Anterior cingulate cortex (tissue), 58 donors: ENCODE results near the gene IL17REL.

ENCODE experiments used
- DNase-seq, 58 donors: peaks; one replicate each; lab custom pipeline; 2025; lab: John Stamatoyannopoulos, UW

IL17REL gene

DNA sequence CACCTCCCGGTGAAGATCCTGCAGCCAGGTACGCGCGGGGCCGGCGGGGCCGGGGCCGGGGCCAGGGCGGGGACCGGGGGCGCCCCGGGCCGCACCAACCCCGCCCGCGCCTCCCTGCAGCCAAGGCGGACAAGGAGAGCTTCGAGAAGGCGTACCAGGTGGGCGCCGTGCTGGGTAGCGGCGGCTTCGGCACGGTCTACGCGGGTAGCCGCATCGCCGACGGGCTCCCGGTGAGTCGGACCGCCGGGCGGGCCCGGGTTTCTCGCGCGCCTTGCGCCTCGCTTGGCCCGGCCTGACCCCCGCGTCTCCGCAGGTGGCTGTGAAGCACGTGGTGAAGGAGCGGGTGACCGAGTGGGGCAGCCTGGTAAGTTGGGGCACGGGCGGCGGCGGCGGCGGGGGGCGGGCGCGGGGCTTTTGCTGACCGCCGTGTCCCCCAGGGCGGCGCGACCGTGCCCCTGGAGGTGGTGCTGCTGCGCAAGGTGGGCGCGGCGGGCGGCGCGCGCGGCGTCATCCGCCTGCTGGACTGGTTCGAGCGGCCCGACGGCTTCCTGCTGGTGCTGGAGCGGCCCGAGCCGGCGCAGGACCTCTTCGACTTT lies 51.5 kb downstream of the IL17REL start:
- DNase-seq: peak in 1 of 58 donors; percentile 56

DNA sequence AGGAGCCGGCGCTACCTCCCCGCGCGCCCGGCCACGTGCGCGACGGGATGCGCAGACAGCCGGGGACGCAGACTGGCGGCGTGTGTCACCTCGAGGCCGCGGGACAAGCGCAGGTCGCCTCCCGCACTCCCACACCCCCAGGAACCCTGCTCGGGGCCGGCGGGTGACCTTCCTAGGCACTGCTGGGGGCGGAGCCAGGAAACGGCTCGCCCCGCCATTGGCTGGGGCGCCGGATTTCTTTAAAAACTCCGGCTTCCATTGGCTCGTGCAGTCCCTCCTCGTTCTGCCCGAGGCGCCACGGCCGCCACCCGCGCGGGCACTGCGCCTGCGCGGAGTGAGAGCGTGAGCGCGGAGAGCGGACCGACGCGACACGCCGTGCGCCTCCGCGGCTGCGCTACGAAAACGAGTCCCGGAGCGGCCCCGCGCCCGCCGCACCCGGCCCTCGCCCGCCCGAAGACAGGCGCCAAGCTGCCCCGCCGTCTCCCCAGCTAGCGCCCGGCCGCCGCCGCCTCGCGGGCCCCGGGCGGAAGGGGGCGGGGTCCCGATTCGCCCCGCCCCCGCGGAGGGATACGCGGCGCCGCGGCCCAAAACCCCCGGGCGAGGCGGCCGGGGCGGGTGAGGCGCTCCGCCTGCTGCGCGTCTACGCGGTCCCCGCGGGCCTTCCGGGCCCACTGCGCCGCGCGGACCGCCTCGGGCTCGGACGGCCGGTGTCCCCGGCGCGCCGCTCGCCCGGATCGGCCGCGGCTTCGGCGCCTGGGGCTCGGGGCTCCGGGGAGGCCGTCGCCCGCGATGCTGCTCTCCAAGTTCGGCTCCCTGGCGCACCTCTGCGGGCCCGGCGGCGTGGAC lies 52.2 kb downstream of the IL17REL start, which contains the start of gene PIM3:
Gene PIM3 (plus strand): TSS at position 614 of the 846 bp plus-strand sequence. CDS start 176 bp downstream, at position 790.
- DNase-seq: peak; percentile 57 to 96 (median 91)

DNA sequence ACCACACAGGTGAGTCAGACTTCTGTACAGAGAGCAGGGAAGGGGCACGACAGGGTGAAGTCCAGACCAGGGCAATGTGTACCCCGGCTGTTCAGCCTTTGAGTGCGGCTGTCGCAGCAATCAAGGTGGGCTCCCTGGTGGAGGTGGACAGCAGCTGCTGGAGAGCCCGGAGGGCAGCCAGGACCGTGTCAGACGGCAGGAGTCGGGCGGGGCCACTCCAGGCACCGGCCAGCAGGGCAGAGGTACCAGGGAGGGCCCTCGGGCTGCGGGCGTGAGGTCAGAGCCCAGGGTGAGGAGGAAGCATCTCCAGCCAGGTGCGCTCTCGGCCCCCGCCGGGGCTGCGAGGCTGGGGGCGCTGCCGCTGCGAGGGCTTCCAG lies 52.8 kb downstream of the IL17REL start:
- DNase-seq: peak in 2 of 58 donors; percentile 58 to 79

DNA sequence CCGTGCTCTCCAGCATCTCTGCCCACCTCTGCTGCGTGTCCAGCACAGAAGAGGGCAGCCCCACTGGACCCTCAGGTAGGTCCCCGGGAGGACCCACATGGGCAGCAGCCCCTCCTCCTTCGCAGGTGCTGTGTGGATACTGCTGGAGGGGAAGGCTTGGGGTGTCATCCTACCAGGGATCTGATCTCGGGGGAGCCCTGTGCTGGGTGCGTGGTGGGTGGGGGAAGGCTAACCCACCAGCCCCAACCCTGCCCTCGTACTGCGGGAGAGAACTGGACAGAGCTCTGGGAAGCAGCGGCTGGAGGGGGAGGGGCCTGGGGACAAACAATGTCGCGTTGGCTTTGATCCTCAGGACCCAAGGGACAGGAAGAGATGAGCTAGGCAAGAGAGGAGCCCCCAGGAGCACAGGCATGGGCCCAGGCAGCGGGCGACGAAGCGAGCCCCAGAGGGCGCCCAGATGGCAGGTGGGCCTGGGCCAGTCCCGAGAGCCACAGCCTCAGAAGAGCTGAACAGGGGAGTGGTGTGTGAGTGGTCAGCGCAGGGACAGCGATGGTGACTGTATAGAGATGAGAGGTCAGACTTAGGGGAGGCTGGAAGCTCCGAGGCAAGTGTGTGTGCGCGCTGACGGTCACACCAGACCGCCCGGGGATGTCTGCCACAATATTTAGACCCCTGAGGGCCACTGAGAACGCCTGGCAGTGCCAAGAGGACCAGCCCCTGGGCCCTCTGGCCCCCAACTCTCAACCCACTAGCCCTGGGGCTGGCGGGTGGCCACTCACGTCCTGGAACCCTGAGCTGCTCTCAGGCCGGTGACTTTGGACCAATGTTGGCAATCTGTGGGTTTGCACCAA lies 53.4 kb downstream of the IL17REL start:
- DNase-seq: no peak

DNA sequence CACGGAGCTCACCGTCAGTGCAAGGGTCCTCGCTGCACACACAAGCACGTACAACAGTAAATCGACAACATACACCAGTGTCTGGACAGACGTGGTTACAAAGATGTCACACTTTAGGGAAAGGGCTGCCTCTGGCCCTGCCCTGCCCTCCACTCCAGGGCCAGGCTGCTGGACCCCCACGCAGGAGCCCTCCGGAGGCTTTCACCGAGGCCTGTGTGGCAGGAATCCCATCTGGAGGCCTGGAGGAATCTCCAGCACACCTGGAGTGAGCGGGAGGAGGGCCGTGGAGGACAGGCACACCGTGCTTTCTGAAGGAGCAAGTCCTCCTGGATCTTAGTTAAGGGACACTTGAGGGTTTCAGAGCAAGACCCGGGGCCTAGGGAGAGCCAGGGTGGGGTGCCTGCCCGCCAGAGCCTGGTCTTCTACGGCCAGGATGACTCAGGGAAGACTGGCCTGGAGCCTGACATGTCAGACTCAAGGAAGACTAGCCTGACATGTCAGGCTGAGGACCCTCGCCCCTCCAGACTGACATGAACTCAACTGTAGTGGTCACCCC lies 54.1 kb downstream of the IL17REL start:
- no peak for DNase-seq

DNA sequence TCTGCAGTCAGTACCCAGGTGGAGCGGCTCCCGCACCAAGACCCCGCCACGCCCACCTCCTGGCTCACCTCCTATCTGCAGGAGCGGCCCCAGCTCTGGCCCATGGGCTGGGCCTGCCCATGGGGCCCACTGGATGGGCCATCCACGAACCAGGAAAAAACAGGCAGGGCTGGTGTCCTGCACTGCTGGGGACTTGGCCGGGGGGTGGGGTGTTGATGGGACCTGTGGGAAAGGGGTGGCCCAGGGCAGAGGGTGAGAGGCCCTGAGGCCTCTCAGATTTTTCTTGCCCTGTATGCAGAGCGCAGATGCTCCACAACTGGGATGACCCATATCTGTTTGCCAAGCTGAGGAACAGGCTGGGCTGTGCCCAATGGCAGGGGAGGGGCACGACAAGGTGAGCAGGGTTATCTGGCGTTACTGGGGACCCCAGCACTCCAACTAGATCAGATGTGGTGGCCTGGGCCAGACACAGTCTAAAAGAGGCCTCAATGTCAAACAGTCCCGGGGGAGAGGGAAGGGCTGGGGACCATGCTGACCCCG lies 54.7 kb downstream of the IL17REL start:
- DNase-seq: no peak

DNA sequence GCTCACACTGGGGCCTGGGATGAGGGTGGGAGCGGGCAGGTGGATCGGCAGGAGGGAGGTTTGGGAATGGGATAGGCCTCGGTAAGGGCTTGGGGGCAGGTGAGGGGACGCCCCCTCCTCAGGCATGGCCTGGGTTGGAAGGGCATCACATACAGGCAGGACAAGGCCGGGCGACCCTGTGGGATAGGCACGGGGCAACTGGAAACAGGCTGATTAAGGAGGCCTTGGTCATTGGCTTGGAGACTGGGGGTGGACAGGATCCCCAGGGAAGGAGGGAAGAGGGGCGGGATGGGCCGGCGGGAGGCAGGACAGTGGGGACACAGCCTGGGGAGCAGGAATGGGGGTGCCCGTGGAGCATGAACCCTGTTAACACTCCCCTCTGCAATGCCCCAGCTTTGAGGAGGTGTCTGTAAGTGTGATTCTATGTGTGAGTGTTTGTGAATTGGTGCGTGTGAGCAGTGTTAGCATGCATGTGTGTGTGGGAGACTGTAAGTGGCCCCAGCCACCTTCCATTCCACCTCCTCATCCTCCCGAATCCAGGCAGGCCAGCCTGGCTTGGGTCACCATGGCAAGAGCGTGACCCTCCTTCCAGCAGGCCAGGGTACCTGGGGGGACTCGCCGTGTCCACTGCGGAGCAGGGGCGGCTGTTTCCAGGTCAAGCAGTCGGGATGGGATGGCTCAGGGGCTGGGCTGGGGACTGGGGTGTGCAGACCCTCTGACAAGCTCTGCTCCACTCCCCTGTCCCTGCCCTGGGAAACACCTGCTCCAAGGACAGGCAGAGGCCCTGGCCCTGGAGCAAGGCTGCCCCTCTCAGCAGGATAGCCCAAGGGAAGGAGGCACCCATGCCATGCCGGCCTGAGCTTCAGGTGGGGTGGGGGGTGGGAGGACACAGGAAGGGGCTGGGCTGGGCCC lies 55.4 kb downstream of the IL17REL start:
- no peak for DNase-seq

DNA sequence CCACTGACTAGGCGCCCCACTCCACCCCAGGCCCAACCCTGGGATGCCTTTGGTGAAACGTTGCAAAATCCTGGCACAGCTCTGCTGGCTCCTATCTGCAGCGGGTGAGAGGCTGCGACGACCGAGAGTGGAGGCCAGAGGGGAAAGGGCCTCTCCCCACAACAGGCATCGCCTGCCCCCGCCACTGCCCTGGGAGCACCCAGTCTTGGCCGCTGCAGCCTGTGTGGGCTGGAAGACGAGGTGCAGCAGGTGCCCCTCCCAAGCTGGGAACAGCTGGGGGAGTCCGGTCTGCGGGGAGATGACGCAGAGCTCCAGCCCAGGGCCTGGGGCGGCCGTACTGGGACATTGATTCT lies 56.2 kb downstream of the IL17REL start:
- DNase-seq: no peak

DNA sequence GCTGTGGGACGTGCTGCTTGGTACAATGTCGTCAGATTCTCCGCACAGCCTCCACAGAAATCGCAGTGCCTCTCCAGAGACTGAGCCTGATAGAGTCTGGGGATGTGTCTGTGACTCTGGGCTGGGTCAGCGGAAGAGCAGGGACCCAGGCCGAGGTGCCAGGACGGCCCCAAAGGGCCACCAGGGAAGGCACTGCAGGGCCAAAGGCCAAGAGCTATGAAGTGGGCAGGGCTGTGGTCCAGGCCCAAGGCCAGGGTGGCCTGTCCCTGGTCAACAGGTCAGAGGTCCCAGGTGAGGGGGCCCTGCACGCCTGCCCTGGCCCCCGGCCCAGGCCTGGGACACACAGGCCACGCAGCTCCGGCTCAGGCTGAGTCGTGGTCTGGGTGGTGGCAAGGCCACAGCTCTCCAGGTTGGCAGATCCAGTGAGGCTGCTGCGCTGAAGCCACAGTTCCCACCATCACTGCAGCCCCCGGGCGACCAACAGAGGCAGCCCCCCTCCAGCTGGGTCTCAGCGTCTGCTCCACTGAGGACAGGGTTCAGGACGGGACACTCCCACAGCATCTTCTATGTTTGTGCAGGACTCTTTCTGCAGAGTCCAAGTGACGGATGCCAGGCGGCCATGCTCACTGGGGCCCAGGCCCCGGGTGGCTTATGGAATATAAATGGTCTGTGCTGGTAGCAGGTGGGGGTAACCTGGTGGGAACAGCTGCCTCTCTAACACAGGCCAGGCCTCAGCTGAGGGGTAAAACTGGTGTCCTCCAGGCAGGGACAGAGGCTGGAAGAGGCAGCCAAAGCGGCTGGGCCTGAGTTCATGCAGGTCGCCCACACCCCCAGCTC lies 56.8 kb downstream of the IL17REL start:
- DNase-seq: no peak

DNA sequence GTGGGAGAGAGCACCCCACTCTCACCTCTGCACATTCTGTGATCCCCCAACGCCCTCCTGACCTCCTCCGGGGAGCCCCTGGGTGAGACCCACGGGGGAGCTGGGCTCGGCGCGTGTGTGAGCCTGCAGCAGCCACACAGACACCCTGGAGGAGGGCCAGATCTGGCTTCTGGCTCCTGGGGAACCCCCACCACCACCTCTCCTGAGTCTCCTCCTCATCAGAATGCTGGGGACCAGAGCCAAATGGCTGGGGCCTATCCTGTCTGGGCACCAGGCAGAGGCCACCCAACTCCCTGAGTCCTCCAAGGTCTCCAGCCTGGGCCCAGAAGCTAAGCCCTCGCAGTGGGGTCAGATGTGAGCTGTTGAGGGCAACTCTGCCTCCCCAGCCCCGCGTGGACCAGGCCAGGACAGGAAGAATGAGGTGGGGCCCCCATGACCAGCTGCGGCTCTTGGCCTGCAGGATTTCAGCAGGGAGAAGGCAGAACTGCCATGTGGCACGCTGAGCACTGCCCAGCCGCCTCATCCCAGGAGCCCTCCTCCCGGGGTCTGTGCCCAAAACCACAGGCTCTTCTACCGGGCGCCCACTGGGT lies 57.5 kb downstream of the IL17REL start:
- DNase-seq: no peak

DNA sequence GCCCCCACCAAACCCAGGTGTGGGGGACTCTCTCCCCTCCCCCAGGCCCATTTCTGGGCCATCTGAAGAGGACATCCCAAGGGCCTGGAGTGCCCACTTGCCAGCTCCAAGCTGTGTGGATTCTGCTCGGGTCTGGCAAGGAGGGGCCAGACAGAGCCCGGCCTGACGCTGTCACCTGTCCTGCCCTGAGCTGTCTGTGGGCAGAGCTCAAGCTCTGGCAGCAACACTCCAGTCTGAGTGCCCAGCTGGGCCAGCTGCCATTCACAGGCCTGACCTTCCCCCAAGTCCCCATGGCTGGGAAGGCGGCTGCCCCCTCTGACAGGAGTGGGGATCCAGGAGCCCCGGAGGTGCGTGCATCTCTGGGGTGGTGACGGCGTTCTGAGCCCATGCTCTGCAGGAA lies 58.2 kb downstream of the IL17REL start:
- DNase-seq: peak in 4 of 58 donors; percentile 24 to 38 (median 28)

DNA sequence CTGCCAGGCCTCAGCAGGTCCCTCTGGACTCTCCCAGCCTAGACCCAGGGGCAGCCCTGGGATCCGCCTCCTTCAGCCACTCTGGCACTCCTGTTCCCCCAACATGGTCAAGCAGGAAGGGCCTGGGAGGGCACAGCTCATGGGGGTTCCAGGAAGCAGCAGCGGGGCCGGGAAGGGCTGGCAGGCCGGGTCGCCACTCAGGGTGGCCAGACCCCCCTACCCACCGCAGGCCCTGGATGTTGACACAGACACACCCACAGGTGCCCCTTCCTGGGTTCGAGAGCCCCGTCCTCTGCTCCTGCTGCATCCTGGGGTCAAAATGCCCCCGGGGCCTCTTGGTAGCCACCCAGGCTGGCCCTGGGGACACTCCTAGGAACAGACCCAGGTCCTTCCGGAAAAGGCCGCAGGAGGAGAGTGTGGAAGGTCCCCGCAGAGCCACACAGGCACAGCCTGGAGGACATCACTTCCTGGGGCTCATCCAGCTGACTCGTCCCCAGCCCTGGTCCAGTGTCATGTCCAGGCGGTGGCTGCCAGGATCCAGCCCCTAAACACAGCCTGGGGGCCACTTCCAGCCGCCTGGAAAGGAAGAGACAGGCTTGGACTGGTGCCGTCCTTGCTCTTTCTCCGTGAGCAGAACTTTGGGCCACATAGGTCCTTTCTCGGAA lies 58.8 kb downstream of the IL17REL start:
- DNase-seq: no peak

DNA sequence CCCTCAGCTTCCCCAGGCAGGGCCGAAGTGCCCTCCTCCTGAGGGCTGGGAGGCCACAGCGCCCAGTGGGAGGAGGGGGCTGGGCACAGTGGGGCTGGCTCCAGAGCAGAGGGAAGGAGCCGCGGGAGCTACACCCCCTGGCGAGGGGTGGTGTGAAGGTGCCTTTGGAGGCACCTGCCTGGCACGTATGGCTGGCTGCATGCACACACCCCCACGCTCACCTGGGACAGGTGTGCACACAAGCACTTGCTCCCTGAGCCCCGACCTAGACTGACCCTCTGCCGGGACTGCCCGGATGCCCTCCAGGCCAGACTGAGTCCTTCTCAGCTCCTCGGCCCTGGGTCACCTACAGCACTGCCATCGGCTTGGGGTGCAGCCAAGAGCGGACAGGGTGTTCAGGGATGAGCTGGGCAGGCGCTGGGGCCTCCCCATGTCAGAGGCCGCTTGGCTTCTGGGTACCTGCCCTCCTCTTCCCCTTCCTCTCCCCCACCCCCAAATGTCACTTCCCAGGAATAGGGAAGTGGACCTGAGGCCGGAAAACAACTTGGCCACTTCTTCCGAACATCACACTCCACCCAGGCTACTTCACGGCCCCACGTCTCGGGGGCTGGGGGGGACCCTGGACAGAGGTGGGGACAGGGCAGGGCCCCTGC lies 59.4 kb downstream of the IL17REL start:
- no peak for DNase-seq

DNA sequence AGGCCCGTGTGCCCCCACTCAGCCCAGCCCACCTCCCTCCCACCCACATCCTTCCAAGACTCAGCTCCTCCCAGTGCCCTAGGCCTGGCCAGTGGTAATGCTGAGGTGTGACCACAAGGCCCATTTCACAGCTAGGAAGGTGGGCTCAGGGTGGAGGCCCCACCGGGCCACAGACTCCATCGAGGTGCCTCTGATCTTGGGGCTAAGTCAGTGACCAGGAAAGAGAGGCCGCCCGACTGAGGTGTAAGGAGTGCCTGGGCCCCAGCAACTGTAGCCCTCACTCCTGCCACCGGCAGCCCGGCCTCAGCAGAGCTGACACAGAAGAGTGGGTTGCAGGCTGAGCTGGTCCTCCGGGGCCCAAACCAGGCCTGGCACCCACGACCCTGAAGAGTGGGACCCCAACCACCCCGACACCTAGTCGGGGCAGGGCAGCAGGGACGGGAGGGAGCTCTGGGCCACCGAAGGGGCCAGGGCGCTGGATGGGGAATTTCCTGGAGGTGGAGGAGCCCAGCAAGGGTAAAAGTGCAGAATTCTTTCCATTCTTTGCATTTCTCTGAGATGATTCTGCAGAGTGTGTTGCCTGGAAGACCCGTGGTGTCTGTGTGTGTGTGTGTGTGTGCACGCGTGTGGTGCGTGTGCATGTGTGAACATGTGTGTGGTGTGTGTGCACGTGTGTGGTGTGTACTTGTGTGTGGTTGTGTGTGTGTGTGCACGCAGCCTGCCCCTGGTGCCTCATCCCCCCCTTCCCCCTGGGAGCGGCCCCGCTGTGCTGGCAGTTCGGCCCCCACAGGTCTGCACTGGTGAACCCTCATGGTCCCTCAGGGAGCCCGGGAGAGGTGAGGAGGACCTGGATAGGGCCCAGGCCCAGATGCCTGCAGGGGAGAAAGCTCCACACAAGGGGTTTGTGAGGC lies 60.3 kb downstream of the IL17REL start:
- no peak for DNase-seq

DNA sequence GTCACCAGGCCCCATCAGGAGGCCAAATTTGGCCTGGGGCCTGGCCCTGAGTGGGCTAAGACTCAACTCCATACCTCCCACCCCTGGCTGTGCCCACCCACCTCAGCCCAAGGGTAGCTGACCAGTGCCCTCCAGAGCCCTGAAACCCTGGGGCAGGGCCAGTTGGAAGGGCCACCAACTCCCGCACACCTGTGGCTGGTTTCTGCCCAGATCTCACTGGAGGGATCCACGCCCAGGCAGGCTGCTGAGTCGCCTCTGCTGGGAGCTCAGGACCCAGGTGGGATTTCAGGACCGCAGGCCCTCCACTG lies 60.9 kb downstream of the IL17REL start:
- DNase-seq: no peak

DNA sequence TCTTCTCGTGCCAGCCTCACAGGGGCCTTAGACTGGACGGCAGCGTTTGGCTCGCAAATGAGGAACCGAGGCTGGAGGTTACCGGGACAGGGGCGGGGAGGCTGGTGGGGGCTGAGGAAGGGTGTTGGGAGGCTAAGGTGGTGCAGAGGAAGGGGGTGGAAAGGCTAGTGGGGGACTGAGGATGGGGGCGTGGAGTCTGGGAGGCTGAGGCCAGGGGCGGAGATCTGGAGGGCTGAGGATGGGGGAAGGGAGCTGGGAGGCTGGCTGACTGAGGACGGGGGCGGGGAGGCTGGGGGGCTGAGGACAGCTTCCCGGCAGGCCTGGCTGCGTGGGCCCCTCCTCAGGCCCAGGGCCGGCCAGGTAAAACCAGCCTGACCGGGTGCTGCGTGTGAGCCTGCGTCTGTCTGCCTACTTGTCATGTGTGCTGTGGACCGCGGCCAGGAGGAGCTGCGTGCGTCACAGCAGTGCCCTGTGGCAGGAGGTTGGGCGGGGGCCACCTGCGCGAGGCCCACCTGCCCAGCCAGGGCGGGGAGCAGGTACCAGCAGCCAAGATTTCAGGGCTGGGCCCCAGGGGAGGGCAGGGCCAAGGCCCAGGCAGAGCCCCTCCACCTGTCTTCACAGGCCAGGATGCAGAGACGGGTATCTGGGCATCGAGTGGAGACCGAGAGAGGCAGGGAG lies 61.4 kb downstream of the IL17REL start:
- DNase-seq: no peak
